IPS DF 4.7 (cell line): ENCODE data around the gene KLF7.

Experiments
- DNase-seq: peaks from one replicate; pipeline ENCODE4 v3.0.0-alpha.2; 2013; ENCODE audit warnings: low spot score; ENCODE audit errors: extremely low read depth

The KLF7 gene

DNA sequence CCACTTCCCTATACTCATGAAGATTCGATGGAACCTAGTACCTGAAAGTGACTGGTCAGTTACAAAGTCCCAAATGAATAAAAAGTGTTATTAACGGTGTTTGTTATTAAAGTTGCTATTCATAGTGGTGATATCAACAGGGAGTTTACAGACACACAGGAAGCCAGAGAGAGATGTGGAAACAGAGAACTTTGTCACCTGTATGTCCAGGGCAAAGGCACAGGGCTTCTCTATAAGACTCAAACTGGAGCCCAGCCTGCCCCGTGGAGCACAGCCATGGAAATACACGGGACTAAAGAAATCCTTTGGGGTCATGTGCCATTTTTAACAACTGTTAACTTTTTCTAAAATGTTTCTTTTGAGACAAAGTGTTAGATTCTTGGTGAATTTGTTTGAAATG, 68.5 kb downstream of the KLF7 start:
- DNase-seq = no peak

DNA sequence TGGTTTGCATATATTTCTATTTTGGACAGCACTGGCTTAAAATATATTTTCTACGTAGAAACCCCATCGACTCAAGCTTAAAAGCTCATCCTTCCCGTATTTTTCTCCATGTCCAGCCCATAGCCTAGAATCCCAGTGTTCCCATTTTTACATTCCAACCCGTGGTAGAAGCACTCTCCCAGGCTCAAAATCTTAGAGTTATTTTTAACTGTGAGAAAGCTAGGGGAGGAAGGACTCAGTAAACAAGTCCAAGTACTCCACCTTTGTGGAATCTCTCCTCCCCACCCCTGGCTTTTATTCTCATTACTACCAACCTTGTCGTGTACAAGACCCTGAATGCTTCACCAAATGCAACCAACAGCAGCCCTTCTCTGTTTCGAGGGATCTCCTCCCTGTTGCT, 69.8 kb downstream of the KLF7 start:
- DNase-seq = no peak

DNA sequence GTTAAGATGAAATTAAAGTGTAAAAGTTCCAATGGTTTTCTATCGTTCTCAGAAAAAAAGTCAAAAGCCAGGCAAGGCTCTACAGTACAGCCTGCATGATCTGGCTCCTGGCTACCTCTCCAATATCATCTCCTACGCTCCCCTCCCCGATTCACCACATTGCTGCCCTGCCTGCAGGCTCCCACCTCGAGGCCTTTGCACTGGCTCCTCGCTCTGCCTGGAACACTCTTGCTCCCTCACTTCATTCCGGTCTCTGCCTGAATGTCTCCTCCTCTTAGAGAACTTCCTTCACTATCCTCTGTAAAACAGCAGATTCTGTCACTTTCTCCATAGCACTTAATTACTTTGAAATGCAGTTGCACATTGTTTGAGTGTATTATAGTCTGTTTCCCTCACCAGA, 72.5 kb downstream of the KLF7 start:
- DNase-seq = no peak

DNA sequence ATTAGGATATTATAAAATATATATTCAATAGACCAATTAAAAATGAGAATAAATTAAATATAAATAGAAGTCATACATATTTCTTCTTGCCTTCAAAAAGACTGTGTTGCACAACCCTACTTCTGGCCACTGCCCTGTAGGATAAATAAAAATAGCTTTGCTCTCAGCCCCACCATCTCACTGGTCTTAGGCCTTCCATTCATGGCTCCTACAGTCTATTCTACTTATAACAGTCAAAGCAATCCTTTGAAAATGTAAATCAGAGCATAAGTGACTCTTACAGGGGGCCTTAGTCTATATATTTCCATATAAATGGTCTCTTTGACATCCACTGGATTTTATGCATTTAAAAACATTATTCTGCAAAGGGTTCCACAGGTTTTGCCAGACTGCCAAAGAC, 72.9 kb downstream of the KLF7 start:
- no peak for DNase-seq

DNA sequence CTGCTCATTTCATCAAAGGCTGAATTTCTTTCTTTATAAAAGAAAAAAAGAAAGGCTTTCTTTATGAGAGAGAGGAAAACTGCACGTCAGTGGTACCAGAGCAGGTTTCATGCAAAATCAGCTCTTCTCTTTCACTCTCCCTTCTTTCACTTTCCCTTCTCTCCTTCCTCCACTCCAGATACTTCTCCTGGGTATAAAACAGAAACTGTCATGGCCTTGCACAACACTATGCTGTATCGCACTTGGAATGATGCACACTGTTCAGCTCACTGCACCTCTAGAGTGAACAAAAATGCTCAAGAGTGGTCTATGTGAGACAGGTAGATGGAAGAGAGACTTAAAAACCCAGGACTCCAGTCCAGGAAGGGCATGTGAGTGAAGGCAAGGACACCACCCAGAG, 73.8 kb downstream of the KLF7 start:
- DNase-seq = no peak

DNA sequence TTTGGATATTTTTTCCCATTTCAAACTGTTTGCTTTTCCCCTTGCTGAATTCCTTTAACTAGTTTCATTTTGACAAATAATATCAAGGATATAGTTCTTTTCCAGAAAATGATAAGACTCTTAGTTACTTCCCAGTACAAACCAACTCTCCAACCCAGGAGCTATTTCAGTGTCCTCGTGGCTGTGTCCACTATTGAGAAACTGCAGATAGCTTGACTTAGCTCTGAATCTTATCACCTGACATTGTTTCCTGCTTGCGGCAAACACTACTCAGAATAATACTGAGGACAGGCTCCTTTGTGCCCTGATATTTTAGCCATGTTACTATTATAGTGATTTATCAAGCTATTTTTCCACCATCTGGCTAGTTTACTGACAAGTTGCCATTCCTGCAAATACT, 74.6 kb downstream of the KLF7 start:
- DNase-seq = no peak

DNA sequence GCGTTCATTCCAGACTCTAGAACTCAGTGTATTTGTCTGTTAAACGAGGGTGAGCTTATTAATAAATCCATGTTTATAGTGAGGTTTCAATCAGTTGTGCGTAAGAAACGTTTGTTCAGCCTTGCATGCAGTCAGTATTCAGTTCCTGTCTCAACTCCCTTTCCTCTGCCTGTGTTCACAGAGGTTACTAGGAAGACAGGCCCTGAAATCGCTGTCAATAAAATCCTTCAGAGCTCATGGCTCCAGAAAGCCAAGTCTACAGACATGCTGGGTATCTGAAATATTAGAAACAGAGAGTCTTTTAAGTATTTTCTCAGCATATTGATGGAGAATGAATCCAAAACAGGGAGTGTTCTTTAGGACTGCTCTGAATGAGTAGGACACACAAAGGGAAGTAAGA, 75.4 kb downstream of the KLF7 start:
- DNase-seq = no peak

DNA sequence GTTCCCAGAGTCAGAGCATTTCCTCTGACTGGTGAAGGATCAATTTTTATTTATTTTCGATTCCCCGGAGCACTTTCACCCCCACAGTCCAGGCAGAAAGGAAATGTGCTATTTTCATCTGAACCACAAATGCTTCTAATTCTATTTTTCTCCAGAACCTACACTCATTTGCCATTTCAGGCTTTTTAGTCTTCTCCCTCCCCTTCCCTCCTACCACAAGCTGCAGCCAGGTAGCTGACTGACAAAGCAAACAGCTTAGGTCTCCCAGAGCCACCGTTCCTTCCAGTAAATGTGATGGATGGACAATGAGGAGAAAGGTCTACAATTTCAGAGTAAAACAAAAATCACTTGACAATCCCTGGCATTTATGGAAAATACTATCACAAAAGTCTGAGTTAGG, 76.9 kb downstream of the KLF7 start:
- DNase-seq = no peak

DNA sequence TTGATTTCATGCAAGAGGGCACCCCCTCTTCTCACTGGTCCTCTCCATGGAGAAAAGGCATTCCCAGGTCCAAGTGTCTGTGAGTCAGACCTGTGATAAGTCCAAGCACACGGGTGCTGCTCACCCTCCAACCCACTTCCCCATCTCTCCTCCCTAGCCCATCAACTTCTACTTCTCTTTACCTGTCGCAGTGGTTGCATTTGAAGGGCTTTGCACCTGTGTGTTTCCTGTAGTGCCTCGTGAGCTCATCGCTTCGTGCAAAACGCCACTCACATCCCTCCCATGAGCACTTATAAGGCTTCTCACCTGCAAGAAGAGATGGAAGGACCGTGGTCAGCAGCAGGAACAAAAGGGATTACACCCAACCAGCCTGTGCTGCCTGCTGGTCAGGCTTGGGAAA, 77.5 kb downstream of the KLF7 start:
- DNase-seq = no peak

DNA sequence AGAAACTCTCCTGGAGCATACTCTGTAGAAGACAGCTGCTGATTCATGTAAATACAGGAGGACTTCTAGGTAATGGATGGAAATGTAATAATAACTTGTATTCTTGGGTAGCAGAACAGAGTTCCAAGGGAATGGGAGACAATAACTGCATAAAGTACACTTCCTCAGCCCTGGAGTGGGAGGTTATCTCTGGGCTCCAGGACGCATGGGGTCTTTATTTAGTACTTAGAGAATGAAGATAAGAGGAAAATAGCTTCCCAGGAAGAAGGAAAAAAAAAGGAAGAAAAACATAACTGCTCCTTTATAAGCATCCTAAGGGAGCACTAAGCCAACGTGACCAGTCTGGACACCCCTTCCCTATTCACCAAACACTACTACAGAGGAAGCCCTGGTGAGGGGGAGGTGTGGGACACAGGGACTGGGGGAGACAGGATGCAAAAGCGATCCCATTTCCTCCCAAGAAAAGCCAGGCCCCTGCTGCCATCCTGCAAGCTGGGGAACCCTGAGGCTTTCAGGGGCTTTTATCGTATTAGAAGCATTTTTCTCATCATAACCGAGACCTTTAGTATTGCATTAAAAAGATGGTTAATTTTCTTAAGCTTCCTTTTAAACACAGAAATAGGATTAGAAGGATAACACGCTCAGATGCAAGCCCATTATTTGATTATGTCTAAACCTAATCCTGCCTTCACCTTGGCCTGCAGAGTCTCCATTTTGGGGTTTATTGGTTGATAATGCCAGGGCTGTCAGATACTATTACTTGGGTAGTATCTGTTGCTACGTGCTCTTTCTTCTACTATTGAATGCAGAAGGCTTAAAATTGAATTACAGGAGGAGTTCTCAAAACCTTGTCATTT, 78.5 kb downstream of the KLF7 start:
- no peak for DNase-seq

DNA sequence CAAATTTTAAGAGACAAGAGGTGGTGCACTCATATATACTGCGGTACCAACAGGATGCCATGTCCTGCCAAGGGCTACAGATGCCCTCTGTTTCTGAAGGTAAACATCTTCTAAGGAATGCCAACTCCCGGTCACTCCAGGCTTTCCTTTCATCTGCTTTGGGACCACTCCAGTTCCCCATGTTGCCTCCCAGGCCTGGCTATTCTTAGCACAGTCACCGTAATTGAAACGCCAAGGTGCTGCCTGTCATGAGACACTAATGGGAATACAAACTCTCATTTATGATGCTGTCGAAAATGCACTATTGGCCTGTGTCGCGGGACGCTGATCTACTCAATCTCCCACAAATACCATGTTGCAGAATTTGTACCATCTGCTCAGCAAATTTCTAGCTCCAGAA, 79.6 kb downstream of the KLF7 start:
- no peak for DNase-seq

DNA sequence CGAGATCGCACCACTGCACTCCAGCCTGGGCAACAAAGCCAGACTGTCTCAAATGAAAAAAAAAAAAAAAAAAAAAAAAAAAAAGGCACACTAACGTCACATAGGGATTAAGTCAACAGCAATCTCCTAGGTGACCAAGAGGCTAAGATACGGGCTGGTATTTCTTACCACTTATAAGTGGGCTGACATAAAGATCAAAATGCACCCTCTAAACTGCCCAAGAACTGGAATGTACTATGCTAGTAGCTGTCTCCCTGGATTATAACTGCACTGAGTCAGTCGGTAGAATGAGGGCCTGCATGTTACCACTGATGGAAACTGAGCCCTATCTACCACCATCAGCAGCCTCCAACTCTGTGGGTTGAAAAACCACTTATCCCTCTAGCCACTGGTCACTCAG, 80.6 kb downstream of the KLF7 start:
- DNase-seq = no peak

DNA sequence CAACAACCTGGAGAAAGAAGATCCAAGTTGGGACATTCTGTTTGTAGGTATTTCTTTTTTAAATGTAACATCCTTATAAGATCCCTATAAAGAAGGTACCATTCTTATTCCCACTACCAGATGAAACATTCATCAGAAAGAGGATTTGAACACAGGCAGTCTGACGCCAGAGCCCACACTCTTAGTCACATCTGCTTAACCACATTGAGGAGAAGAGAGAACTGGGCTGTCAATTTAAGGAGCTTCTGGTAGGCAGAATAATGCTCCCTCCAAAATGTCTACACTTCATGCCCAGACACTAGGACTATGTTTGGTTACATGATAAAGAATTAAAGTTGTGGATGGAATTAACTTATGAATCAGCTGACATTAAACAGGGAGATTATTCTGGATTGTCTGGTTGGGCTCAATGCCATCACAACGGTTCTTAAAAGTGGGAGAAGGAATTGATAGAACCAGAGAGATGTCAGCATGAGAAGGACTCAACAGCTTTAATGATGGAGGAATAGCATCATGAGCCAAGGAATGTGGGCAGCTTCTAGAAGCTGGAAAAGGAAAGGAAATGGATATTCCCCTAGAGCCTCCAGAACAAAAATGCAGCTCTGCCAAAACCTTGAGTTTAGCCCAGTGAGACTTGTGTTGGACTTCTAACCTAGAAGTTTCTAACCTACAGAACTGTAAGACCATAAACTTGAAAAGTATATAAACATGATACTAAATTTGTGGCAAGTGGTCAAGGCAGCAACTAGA, 82.2 kb downstream of the KLF7 start:
- DNase-seq = no peak

DNA sequence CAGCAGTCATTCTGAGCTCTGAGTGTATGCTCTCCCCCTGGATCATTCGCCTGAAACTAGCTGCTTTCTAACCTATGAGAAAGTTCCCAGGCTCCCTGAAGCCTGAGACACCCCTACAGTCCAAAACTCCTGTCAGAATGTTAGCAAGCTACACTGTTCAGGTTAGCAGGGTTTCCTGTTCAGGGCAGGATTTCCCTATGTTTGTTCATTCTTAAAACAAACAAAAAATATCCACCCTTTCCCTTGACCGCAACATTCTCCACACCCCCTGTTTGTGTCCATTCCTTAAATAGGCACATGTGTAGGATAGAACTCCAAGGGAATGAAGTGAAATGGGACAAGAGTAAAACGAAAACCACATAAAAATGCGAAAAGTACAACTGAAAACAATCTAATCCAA, 83.1 kb downstream of the KLF7 start:
- DNase-seq = no peak

DNA sequence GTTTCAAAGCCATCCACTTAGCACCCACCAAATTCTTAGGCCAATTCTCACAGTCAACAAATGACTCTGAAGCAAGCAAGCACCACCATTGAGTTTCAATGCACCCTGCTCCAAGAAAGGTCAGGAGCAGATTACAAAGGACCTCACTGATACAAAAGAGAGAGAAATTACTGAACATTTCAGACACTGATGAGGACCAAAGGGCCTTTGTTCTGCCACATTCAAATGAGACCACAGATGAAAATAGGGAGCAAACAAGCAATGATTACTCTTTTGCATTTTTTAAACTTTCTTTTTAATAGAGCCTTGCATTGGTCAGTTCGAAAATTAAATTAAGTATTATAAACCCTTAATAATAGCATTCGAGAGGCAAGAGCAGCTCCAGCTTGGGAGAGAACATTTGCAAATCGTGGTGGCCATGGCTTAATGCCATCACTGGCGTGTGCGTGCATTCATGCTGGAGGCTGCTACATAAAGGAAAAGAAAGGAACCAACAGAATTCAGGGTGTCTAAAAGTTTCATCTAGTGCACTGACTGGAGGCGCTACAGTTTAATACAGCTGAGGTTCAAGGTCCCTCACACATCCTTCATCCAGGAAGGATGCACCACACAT, 87.5 kb downstream of the KLF7 start:
- no peak for DNase-seq

DNA sequence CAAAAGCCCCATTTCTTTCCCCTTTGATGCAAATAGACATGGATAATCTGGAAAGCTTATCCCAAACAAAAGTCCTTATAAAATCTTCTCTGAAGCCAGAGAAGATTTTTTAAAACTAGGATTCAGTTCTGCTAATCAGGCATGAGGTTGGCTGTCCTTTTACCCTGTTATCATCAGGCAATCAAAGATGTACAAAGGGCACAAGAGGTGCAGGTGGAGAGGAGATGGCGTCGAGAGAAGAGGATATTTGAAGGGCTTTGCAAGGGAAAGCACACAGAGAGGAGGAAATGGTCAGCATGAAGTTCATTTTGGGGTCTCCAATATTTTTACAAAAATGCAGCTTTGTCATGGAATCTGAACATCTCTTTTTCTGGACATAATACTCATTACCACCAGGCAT, 88.5 kb downstream of the KLF7 start:
- DNase-seq = no peak

DNA sequence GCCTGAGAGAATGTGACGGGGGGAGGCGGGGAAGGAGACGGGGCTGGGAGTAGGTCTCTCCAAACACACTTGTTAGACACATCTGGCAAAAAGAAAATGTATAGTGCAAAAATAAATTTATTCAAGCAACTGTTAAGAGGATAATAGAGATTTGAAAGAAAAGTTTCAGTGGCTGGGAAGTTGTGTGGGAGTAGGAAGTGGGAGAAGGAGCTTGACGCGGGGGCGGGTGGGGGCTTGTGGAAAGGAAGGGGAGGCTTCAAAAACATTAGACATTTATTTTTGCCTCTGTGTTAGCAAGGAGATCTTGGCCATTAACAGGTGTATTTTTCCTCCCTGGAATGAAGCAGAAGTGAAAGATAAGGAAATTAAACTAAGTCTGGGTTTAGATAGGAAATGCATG, 90.3 kb downstream of the KLF7 start:
- DNase-seq = no peak

DNA sequence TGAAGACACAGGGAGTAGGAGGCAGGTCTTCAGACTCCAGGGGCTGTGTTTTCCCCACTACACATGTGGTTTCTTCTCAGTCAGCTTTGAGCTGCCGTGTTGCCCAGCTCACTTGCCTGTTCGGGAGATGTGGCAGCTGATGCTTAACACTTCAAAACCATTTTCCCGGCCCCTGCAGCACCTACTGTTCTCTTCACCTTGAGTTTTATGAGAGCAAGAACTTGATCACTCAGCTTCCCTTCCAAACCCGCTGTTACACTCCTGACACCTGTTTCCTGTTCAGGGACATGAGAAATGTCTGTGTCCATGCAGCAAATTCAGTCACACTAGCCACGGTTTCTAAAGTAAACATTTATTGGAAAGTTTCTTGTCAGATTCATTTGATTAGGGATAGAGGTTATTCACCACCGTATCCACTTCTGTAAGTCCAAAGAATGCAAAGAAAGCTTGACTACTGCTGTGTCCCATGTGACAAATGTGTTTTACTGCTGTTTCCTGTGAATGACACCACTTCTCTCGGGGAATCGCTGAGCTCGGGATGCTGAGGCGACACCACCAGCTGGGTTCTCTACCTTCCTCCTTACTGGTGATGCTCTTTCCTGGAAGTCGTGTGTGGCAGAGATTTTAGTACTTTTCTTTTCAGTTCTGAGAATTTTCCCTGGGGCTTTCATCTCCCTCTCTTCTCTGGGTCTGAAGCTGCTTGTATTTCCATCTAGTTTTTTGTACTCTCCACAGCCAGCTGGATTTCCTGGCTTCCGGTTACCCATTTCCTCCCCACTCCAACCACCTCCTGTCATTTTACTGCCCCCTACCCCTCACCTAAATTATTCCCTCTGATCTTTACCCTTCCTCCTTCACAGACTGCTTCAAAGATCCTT, 91.7 kb downstream of the KLF7 start:
- no peak for DNase-seq

DNA sequence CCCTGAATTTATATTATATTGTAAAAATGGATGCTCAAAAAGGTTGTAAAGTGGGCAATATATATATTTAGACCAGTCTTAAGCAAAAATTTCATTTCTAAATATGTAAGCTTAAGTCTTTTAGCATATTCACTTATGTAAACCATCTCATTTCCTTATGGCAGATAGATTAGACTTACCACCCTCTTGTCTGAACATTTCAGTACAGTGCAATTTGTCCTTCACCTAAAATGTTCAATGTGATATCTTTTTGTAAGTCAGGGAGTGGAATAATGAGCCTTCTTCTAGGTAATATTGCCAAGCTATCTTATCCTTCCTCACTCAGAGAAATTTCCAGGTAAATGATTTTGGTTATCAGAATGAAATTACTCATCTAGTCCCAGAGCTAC, 92.3 kb downstream of the KLF7 start:
- DNase-seq = no peak

DNA sequence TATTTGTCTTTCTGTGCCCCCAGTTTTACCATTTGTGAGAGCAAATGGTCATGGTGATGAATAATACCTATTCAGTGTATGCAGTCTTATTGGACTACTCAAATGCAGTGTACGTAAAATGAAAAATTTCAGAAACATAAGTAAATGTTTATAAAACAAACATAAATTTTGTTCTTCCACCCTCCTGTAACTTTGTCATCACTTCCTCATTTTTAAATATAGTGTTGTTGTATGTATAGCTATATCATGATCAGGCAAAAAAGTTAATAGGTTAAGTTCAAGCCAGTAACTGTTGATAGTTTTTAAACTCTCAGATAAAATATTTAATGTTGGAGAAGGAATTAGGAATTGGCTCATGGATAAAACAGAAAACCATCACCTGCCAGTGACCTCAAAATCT, 93.2 kb downstream of the KLF7 start:
- DNase-seq = no peak

DNA sequence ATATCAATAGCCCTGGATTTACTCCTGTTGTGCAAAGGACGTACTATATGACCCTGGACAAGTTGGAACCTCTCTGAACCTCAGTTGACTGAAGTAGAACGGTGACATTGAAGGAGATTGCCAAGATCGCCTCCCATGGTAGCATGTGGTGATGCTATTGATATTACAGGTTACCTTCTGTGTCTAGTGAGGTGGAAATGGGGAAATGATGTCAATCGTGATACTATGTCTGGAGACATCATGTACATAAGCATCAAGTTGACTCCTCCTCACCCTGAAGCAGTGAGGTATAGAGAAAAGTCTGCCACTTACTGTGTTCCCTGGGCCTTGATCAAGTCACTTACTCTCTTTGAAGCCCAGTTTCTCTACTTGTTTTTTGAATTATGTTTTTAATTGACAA, 93.9 kb downstream of the KLF7 start:
- DNase-seq = no peak

DNA sequence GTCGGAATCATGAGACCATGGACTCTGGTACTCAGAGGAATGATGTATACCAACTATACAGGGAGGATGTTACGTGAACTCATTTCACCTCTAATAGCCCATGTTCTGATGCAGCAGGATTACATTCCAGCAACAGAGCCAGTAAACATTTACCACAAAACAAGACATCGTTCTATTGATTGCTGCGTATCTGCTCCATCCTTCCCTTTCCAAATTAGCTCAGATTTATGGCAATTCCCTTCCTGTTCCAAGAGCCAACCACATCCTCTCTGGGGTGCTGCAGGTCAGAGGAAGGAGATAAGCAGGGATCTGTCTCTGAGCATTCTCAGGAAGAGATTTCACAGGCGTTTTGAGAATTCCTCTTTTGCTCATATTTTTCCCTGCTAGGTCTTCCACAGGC, 98.3 kb downstream of the KLF7 start:
- DNase-seq = no peak
